ENCODE data around the gene NPFFR1. TPM values are rescaled to one million over a fixed set of nuclear protein-coding genes. Genes with fewer than 3 reads are reported as not detected.
"Not testable (repeated sequence)": the region's sequence is repeated elsewhere in the genome, so short reads cannot be mapped to it uniquely, and the experiment has no call there.

Gene NPFFR1
- total and polyA plus RNA-seq, 2 experiments from 2014 or later: 0.03 to 0.05 TPM

GRCh38 chr10:70241081-70241480 is 42.7 kb downstream of the NPFFR1 start:
- no peak for ATAC-seq
- Mint-ChIP-seq H3K36me3 (ENCODE audit: low read depth) (peaks cover 24% of the 10 kb centered on the region), H3K27me3 (ENCODE audit: insufficient read depth, low read depth, poor library complexity) (no peaks in the 10 kb centered on the region), H3K4me3 (no peak overlapping the region), H3K27ac (no peak overlapping the region), H3K9me3 (peaks cover 47% of the 10 kb centered on the region), H3K4me1 (no peaks in the 10 kb centered on the region)
- H3K4me2 ChIP-seq: no peak overlapping the region
- H4K20me1 ChIP-seq (replicated peaks; ENCODE audit: insufficient read depth): no peaks in the 10 kb centered on the region
- no peaks in the 10 kb centered on the region for H3K27me3 ChIP-seq (ENCODE audit: insufficient read depth)
- no peaks in the 10 kb centered on the region for H3K79me2 ChIP-seq (replicated peaks; ENCODE audit: insufficient read depth)
- H3K4me3 ChIP-seq: no peak overlapping the region
- H3K9me2 ChIP-seq (ENCODE audit: insufficient read depth): no peaks in the 10 kb centered on the region
- no peak overlapping the region for H2AFZ ChIP-seq
- no peak for DNase-seq (ENCODE audit: low spot score)
- no peak overlapping the region for H3K27ac ChIP-seq (ENCODE audit: low read depth)
- H3K36me3 ChIP-seq (ENCODE audit: insufficient read depth): no peaks in the 10 kb centered on the region
- TF ChIP-seq NANOG (IDR thresholded peaks at IDR 0.05; ENCODE audit: borderline replicate concordance) (no peak), ZNF114 (CRISPR knock-in tag; IDR thresholded peaks at IDR 0.05) (no peak), REST (IDR thresholded peaks at IDR 0.05; ENCODE audit: unreplicated experiment) (no peak), CTCF (conservative IDR thresholded peaks at IDR 0.05; ENCODE audit: low read depth in 2 of 2) (no peak), JUNB (IDR thresholded peaks at IDR 0.05; ENCODE audit: unreplicated experiment) (no peak), STAT1 (IDR thresholded peaks at IDR 0.05; ENCODE audit: unreplicated experiment) (no peak), ETS1 (IDR thresholded peaks at IDR 0.05) (no peak), CREB1 (CRISPR knock-in tag; IDR thresholded peaks at IDR 0.05; ENCODE audit: low read depth) (no peak), ZNF331 (CRISPR knock-in tag; IDR thresholded peaks at IDR 0.05; ENCODE audit: low read depth) (no peak), EZH2phosphoT487 (IDR thresholded peaks at IDR 0.05; ENCODE audit: unreplicated experiment) (no peak)
- H3K4me1 ChIP-seq (ENCODE audit: insufficient read depth): no peaks in the 10 kb centered on the region
- no peaks in the 10 kb centered on the region for H3F3A ChIP-seq (replicated peaks; ENCODE audit: low read depth)

- not testable (repeated sequence) for H3K4me1 ChIP-seq (ENCODE audit: insufficient read depth); H3K27me3 ChIP-seq (ENCODE audit: insufficient read depth); H3K4me1 Mint-ChIP-seq; H3K4me3 ChIP-seq; H3K79me2 ChIP-seq (replicated peaks; ENCODE audit: insufficient read depth); H3K27me3 Mint-ChIP-seq (ENCODE audit: insufficient read depth, low read depth, poor library complexity); H3F3A ChIP-seq (replicated peaks; ENCODE audit: low read depth); H3K4me2 ChIP-seq; H4K20me1 ChIP-seq (replicated peaks; ENCODE audit: insufficient read depth); H3K4me3 Mint-ChIP-seq; H3K36me3 ChIP-seq (ENCODE audit: insufficient read depth); H3K27ac ChIP-seq (ENCODE audit: low read depth); H3K9me2 ChIP-seq (ENCODE audit: insufficient read depth); H2AFZ ChIP-seq; H3K27ac Mint-ChIP-seq; DNase-seq (ENCODE audit: low spot score); ATAC-seq
- peaks cover 47% of the 10 kb centered on the region for H3K9me3 Mint-ChIP-seq
- H3K36me3 Mint-ChIP-seq (ENCODE audit: low read depth): peaks cover 24% of the 10 kb centered on the region
Observed at GRCh38 chr10:70239986-70240385, 43.8 kb downstream of the NPFFR1 start.

- Mint-ChIP-seq H3K36me3 (ENCODE audit: low read depth) (peaks cover 24% of the 10 kb centered on the region), H3K9me3 (peaks cover 47% of the 10 kb centered on the region)
- not testable (repeated sequence) for H4K20me1 ChIP-seq (replicated peaks; ENCODE audit: insufficient read depth); H3K4me1 ChIP-seq (ENCODE audit: insufficient read depth); H3K4me3 ChIP-seq; H3K27ac ChIP-seq (ENCODE audit: low read depth); H3K9me2 ChIP-seq (ENCODE audit: insufficient read depth); H3K36me3 ChIP-seq (ENCODE audit: insufficient read depth); H3K79me2 ChIP-seq (replicated peaks; ENCODE audit: insufficient read depth); DNase-seq (ENCODE audit: low spot score); H3F3A ChIP-seq (replicated peaks; ENCODE audit: low read depth); H3K4me1 Mint-ChIP-seq; H3K27me3 Mint-ChIP-seq (ENCODE audit: insufficient read depth, low read depth, poor library complexity); ATAC-seq; H3K27me3 ChIP-seq (ENCODE audit: insufficient read depth); H2AFZ ChIP-seq; H3K4me2 ChIP-seq; H3K27ac Mint-ChIP-seq; H3K4me3 Mint-ChIP-seq
Observed at GRCh38 chr10:70239077-70239976, 44.5 kb downstream of the NPFFR1 start.
